UCSD-AML1 (cell line): Measurements from ENCODE around the gene PHAF1.
"Not testable (repeated sequence)": the region's sequence is repeated elsewhere in the genome, so short reads cannot be mapped to it uniquely, and the experiment has no call there.

Source experiments
- DNase-seq: peaks from one replicate; lab custom pipeline; 2025; ENCODE audit not compliant: unreplicated experiment; lab: John Stamatoyannopoulos, UW

PHAF1 gene

DNA sequence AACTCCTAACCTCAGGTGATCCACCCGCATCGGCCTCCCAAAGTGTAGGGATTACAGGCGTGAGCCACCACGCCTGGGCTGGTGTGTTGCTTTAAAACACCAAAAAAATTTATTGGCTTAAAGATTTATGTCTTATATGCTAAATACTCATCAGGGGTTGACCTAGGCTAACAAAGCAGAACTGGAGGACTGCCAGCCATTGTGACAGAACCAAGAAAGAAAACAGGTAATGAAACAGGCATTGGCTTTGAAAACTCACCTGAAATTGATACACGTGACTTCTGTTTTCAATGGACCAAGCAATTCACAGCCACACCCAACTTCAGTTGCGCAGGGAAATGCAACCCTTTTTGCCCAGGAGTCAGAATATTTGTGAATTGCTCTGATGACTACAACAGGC is 4.9 kb upstream of the PHAF1 start:
- DNase-seq = no peak

DNA sequence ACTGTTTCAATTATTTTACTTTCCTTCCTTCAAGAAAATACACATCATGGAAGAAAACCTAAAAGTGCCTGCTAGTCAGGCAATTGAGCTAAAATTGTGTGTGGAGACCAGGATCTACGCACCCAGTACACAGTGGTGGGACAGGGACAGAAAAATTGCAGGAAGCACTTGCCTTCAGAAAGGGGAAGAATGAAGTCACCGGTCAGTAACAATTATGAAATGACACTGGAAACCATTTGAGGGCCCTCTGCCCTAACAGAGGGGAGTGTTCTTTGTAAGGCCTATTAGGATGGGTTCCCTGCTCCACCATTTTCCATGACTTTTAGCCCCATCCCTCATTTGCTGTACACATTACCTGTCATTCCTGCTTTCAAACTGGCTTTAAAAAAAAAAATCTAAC is 4.5 kb upstream of the PHAF1 start:
- no peak for DNase-seq

DNA sequence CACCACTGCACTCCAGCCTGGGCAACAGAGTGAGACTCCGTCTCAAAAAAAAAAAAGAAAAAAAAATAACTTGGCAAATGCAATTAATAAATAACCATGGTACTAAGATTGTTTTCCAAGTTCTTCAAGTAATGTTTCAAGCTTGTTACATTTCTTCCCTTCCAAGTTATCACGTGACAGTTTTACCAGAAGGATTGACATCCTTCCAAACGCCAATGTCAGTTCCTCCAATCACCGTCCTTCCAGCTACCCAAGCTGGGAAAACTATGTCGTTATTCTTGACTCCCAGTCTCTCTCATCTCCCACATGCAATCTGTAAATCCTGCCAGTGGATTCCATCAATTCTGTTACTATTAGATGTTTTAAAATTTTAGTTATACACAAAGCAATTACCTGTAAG is 3.9 kb upstream of the PHAF1 start:
- DNase-seq = no peak

DNA sequence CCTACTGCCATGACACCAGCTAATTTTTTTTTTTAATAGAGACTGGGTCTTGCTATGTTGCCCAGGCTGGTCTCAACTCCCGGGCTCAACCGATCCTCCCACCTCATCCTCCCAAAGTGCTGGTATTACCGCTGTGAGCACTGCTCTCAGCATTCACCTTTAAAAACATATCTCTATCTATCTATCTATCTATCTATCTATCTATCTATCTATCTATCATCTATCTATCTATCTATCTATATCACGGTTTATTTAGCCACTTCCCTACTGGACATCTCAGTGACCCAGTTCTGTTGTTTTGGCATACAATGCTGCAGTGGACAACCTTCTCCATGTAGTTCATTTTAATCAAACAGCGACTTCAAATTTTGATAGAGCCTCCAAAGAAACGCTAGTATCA is 1.3 kb upstream of the PHAF1 start:
- DNase-seq = no peak

DNA sequence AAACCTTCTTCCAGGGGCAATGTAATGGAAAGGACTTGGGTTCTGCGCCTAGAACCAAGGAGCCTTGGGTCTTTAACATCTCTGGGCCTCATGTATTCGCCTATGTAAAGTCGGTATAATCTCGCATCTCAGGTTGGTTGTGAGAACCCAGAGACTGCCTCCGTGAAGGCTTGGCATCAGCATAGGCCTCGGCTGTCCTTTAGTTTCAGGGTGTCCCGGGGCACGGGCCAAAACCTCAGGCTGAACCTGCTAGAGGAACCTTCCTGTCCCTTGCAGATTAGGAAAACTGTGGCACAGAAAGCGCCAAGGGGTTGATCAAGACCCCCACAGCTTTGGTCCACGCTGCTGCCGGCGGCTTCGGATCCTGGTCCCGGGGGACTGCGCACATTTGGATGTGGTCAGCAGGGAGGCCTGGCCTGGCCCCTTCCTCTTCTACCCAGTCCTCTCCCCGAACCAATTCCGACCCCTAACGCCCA is 772 bp upstream of the PHAF1 start:
- DNase-seq = no peak

DNA sequence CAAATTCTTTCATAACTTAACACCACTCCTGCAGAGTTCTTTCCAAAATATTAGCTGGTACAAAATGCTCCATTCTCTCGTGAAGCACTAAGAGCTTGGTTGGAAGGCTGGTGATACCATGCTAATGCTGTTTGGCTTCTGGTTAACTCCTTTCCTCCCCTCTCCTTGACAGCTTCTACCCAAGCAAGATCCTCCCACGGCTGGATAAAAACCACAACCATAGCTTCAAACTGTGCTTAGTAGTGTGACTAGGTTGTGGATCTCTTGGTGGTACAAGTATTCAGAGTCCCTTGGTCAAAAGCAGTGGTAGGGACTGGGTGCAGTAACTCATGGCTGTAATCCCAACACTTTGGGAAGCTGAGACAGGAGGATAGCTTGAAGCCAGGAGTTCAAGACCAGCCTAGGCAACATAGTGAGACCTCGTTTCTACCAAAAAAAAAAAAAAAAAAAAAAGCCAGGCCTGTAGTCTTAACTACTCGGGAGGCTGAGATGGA is 2.3 kb downstream of the PHAF1 start:
- DNase-seq = no peak

DNA sequence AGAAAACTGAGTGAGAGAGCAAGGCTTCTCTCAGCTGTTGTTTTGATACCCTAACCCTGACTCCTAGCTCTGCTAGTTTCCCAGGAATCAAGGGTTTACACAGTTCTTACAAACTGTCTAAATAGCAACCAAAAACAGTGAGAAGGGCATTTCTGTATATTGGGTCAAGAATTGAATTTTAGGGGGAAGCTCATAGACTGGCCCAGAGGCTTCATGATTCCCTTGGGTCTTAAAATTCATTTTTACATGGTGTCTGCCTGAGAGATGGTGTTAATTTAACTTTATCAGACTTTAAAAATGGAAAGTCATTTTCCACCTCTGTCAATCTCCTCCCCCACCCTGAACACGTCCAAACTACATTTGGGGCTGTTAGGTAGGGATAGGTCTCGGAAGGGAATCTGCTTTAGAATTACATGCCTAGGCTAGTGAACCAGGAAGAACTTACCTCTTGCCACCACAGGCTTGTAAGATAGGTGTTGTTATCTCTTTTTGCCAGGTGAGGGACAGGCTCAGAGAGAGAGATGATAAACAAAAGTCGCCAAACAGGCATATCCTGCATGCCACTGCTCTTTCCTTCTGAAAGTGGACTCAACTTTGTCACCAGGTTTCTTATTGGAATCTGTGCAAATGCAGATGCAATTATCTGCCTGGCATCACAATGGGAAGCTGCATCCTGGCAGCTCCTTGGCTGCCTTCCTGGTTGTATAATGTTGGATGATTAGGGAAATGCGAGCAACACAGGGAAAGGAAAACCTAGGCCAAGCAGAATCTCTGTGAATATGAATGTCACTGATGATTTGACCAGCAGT is 3.1 kb downstream of the PHAF1 start:
- DNase-seq = no peak

DNA sequence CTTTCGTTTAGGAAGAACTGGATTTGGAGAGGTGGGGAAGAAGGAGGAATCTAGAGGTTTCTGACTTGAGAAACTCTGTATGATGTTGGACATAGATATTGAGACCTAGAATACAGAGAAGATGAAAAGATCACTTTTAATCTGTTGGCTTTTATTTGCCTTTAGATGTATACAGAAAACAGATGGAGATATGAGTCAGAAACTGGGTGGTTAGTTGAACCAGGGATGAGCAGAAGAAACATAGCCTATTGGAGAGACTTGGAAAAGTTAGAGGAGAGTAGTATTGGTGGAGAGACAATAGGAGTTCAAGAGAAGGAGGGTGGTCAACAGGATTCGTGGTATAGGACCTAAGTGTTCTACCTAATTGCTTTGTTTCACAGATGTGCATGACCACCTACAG is 5.1 kb downstream of the PHAF1 start:
- DNase-seq = no peak

DNA sequence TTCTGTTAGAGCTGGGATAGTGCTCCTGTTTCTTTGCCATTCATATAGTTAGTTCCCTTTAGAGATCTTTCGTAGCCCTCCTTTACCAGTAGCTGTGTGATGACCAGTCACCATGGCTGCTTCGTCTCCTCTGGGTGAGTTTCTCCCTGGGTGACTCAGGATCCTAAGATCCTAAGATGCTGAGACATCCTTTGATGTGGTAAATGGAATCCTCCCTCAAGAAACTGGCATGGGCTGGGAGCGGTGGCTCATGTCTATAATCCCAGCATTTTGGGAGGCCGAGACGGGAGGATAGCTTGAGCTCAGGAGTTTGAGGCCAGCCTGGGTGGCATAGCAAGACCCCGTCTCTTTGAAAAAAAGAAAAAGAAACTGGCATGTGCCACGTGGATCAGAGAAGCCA is 5.9 kb downstream of the PHAF1 start:
- DNase-seq = no peak

DNA sequence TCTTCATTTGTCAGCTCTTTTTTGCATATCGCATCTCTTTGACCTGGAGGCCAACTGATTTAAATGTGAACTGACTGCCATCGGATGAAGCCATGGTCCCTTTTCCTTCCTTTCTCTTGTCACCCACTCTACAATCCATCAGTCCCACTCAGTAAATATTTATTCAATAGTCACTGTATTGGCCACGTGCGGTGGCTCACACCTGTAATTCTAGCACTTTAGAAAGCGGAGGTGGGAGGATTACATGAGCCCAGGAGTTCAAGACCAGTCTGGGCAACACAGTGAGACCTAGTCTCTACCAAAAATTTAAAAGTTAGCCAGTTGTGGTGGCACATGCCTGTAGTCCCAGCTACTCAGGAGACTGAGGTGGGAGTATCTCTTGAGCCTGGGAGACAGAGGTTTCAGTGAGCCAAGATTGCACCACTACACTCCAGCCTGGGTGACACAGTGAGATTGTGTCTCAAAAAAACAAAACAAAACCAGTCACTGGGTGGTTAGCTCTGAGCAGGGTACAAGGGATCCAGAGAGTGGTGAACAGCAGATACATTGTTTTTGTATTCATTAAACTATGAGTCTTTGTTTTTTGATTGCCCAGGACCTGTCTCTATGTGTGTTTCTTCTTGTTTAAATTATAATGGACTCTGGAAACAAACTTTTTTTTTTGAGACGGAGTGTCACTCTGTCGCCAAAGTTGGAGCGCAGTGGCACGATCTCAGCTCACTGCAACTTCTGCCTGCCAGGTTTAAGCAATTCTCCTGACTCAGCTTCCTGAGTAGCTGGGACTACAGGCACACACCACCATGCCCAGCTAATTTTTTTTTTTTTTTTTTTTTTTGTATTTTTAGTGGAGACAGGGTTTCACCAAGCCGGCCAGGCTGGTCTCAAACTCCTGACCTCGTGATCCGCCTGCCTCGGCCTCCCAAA is 6.9 kb downstream of the PHAF1 start:
- no peak for DNase-seq

DNA sequence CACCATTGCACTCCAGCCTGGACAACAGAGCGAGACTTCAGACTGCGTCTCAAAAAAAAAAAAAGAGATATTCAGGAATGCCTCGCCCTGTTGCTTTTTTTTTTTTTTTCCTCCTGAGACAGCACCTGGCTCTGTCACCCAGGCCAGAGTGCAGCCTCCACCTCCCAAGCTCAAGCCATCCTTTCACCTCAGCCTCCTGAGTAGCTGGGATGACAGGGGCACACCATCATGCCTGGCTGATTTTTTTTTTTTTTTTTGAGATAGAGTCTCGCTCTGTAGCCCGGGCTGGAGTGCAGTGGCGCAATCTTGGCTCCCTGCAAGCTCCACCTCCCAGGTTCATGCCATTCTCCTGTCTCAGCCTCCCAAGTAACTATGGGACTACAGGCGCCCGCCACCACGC is 8.0 kb downstream of the PHAF1 start:
- no peak for DNase-seq

DNA sequence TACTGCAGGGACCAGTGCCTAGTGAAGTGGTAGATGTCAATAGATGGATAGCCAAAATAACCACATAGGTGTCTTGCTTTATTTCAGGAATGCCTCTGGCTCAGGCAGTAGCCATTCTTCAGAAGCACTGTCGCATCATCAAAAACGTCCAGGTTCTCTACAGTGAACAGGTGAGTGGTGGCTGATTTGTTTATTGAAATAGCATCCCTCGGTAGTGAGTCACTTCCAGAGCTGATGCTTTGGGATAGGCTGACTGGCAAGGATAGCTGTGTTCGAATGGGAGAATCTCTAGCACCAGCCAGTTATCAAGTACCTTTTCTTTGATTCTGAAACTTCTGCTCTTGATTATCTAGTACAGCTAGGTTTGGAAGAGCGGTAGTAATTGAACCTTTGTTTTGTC is 10.3 kb downstream of the PHAF1 start:
- no peak for DNase-seq

DNA sequence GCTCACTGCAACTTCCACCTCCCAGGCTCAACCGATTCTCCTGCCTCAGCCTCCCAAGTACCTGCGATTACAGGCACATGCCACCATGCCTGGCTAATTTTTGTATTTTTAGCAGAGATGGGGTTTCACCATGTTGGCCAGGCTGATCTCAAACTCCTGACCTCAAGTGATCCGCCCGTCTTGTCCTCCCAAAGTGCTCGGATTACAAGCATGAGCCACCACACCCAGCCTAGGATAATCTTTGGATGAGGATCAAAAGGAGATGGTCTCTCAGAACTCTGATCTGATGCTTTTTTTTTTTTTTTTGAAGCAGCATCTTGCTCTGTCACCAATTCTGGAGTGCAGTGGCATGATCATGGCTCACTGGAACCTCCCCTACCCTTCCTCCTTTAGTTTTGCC is 13.1 kb downstream of the PHAF1 start:
- not testable (repeated sequence) for DNase-seq

DNA sequence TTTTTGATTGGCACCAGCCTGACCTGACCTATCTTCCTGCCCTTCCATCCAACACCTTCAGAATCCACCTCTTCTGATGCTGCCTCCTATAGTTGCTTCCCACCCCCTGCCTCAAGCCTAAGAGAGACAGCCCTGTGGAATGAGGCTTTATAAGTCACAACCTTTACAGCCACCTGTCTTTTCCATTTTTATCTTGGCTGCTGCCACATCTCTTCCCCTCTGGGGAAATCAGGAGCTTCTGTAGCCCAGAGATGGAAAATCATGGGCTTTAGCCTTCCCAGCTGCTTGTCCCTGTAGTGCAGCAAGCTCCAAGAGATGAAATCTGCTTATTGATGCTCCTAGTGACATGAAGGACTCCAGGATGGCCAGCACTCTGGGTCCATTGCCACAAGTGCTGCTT is 18.7 kb downstream of the PHAF1 start:
- no peak for DNase-seq

DNA sequence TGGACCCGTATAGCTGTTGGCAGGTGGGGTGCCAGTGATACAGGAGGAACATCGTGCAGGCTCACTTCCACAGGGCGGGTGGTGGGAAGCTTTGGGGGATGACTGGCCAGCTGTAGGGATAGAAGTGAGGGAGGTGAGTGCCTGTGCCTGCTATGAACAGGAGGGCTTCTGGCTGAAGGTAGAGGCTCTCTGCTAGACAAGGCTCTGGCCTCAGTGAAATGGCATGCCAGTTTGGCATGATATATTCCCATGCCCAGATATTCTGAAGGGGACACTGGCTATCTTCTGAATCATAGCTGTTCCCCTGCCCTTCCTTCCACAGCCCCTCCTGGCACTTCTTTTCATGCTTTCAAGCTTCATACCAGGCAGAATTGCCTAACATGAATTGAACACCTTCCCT is 19.1 kb downstream of the PHAF1 start:
- DNase-seq = no peak

DNA sequence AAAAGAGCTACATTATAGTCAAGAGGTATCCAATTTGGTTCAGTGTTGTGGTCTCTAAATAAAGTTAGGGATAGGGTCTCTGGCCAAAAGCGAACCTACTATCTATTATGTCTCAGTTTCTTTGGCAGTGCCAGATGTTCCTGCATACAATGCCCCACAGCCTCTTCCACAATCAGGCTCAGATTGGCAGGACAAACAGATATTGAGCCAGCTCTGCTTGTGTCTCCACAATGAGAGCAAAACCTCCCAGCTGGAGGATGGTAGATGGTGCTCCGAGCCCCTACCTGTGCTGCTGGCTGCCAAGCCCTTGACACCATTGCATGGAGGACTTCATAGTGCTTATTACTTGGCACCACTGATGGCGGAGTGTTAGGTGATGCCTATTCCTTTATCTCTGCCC is 19.7 kb downstream of the PHAF1 start:
- no peak for DNase-seq

DNA sequence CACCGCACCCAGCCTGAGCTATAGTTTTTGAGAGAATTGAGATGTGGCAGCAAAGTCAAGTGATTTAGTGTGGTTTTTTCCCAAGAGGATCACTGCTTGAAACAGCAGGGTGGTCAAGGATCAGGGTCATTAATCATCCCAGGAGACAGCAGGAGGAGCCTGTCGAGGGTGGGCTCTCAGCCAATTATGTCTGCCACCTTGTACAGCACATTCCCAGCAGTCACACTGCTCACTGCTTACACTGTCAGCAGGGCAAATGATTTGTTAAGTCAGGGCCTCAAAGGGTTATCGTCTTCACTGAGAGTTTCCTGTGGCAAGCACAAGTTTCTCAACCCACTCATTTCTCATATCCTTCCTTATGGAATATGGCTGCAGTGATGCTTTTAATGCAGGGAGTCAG is 27.9 kb downstream of the PHAF1 start:
- DNase-seq = no peak

DNA sequence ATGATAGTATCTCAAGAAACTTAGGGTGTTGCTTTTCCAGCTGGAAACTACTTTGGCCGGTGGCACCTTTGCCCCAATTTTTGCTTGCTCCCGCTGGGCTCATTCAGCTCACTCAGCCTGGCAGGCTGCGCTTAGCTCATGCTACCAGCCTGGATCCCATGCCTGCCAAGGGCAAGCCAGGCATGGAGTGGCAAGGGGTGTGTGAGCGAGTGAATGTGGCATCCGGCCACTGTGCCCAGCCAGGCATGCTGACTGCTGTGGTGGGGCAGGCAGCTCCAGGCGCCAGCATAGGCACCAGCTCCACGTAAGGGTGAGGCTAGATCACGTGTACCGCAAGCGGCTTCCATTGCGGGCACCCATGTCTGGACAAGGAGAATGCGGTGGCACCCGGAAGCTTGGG is 31.6 kb downstream of the PHAF1 start:
- DNase-seq = no peak

DNA sequence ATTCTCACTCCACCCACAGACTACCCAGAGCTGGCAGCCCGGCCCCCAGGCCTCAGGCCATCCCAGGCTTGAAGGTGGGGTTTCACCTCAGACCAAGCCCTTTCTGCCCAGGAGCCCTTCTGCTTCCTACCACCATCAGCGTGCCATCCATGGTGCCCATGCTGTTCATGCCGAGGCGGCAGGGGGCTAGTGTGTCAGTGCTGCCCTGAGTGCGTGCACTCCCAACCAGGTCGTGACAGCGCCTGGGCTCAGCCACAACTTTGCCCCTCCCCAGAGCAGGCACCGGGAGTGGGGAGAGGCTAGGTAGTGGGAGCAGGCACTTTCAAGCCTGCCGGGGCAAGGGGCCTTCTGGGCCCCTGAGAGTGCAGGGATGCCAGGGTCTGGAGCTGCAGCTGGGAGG is 32.6 kb downstream of the PHAF1 start:
- no peak for DNase-seq

DNA sequence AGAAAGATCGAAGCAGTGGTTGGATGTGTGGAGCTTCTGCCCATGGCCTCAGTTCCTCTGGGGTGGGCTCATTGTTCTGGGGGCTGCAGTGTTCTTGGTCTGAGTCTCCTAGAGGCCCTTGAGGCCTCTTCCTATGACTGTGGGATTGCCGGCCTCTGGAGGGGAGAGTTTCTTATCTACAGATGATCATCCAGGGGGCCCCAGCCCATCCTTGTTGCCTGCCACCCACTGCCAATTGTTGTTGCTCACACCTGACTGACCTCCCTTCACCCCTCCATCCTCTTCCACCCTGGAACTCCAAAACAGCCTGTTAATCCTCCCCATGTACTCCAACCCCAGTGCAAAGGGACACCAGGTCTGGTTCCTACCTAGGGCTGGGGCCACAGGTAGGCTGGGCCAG is 35.2 kb downstream of the PHAF1 start:
- no peak for DNase-seq

DNA sequence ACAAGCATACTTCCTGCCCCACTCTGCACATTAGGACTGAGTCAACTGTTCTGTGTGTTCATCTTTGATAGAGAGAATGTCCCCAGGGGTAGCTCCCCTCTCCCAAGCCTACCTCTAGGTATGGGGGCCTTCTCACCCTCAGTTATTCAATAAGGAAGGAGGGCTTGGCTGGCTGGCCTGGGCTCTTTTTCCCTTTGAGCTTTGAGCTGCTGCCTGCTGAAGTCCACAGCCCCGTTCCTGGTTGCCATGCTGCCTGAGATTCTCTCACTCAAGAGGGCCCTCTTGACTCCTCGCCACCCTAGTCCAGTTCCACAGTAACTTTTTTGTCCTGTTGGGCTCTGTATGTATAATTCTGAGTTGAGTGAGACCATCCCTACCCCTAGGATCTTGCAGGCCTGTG is 36.0 kb downstream of the PHAF1 start:
- no peak for DNase-seq
